Fibroblast of the aortic adventitia (primary cell): ENCODE results near the gene GALNT2. TPM values are rescaled to one million over a fixed set of nuclear protein-coding genes. Genes with fewer than 3 reads are reported as not detected.

Source experiments
- DNase-seq: peaks from one replicate; pipeline ENCODE4 v3.0.0-alpha.2; 2010; ENCODE audit warnings: low read depth
- H3K4me3 ChIP-seq: 2 replicates; pipeline ENCODE4 v1.5.1; 2011; ENCODE audit warnings: low read depth, mild to moderate bottlenecking, control low read depth, low read length, moderate library complexity
- total RNA-seq: library from RNA; depleted of rRNA; stranded (reverse); fragments of >200 nt; gene quantifications from 2 replicates; pipeline ENCODE4 v1.2.3, GENCODE V29; 2012; ENCODE audit warnings: low replicate concordance
- TF ChIP-seq, protein P1 (sequence below): IDR thresholded peaks from 2 replicates; pipeline ENCODE4 v1.5.1; 2011; ENCODE audit warnings: mild to moderate bottlenecking, low read length, control low read depth, inconsistent platforms; ENCODE audit not compliant: insufficient read depth

The GALNT2 gene
- total RNA-seq, 1 donor, result 68.1 TPM

- TF ChIP-seq, protein P1, sequence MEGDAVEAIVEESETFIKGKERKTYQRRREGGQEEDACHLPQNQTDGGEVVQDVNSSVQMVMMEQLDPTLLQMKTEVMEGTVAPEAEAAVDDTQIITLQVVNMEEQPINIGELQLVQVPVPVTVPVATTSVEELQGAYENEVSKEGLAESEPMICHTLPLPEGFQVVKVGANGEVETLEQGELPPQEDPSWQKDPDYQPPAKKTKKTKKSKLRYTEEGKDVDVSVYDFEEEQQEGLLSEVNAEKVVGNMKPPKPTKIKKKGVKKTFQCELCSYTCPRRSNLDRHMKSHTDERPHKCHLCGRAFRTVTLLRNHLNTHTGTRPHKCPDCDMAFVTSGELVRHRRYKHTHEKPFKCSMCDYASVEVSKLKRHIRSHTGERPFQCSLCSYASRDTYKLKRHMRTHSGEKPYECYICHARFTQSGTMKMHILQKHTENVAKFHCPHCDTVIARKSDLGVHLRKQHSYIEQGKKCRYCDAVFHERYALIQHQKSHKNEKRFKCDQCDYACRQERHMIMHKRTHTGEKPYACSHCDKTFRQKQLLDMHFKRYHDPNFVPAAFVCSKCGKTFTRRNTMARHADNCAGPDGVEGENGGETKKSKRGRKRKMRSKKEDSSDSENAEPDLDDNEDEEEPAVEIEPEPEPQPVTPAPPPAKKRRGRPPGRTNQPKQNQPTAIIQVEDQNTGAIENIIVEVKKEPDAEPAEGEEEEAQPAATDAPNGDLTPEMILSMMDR, result no peak
Measured at GRCh38 chr1:230158415-230159291, 91.6 kb downstream of the GALNT2 start.

DNA sequence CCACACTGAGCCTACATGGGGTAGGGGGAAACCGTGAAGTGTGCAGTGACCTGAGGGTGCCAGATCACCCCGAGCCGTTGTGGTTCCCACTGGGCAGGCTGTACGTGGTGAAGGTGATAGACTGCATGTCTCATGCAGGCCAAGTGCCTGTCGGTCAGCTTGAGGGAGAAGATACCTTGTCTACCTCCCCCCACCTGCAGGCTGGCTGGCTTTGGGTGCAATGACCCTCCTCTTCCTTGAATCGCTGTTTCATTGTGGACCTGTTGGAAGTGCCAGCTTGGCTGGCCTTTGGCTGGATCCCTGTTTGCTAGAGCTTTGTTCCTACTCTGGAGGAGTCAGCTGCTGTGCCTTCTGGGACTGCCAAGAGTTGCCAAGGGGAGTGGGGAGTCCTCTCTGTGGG lies 92.5 kb downstream of the GALNT2 start:
- TF ChIP-seq, protein P1, result no peak
- no peak overlapping the region for H3K4me3 ChIP-seq
- DNase-seq, result no peak

More at GRCh38 chr1:230158415-230159291, 91.6 kb downstream of the GALNT2 start:
- no peak for DNase-seq
- no peak overlapping the region for H3K4me3 ChIP-seq

- no peak for DNase-seq
- no peak overlapping the region for H3K4me3 ChIP-seq
- TF ChIP-seq, protein P1, result no peak
Measured at GRCh38 chr1:230160957-230161771, 94.1 kb downstream of the GALNT2 start.

DNA sequence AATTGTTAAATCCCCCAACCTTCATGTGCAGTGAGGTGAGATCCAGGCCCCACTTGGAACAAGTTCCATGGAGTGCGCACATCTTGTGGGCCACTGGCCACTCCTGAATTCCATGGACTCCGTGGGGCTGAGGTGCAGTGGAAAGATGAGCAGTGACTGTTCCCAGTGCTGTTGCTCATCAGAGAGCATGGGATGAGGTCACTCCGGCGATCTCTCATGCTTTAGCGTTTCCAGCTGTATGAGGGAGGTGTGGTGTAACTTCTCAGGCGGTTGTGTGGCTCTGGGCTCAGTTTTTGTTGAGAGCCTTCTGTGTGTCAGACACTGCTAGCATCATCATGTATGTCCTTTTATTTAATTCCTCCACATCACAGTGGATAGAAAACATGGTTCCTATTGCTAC lies 96.2 kb downstream of the GALNT2 start:
- H3K4me3 ChIP-seq, result no peak overlapping the region
- peak; percentile 31 for DNase-seq
- TF ChIP-seq, protein P1, result no peak

DNA sequence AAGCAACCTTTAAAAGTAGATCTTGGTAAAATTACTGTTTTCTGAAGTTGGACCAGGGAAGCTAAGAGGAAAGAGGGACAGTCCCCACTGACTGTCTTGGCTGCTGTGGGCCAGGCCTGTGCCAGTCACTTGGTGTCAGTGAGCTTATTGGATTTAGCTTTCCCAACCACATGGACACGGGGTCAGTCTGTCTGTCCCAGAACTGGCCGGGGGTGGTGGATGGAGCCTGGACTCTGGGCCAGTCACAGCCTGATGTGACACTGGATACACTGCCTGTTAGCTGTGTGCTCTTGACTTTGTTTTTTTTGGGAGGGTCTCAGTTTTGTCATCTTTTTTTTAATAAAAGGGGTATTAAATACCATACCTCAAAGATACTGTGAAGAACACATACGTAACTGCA lies 96.7 kb downstream of the GALNT2 start:
- TF ChIP-seq, protein P1, result no peak
- no peak for DNase-seq
- H3K4me3 ChIP-seq, result no peak overlapping the region

- TF ChIP-seq, protein P1, result no peak
- DNase-seq, result no peak
- H3K4me3 ChIP-seq, result no peak overlapping the region
Measured at GRCh38 chr1:230165536-230165935, 98.5 kb downstream of the GALNT2 start.
